ENCODE results near the gene JPH2. TPM values are rescaled to one million over a fixed set of nuclear protein-coding genes. Genes with fewer than 3 reads are reported as not detected.
A peak's percentile ranks its signal among the peaks of the same experiment; 100 is the strongest.

The JPH2 gene
- total RNA-seq, 1 experiment from 2014 or later: 0.17 TPM

- POLR2A ChIA-PET: no interaction called here
- ATAC-seq: no peak
- CTCF ChIA-PET: interaction anchor here (1.1 kb wide), 1 partner anchor 9 kb away, joined by 3 read pairs; no protein-coding TSS in a partner anchor
- Histone ChIP-seq H3K4me3 (replicated peaks in 1 of 2; ENCODE audit: low read depth in 1 of 2, low read length in 2 of 2) (no peak overlapping the region), H3K27ac (ENCODE audit: low read depth, low read length) (no peak overlapping the region), H4K20me1 (ENCODE audit: insufficient read depth) (no peaks in the 10 kb centered on the region), H3K36me3 (ENCODE audit: control insufficient read depth in 1 of 2, insufficient read depth in 2 of 2, low read length in 2 of 2) (peaks cover 39 to 44% of the 10 kb centered on the region in 2 experiments), H3K79me2 (ENCODE audit: insufficient read depth, low read length) (peaks cover 47% of the 10 kb centered on the region), H2AFZ (ENCODE audit: low read depth, low read length, poor library complexity, severe bottlenecking) (no peak overlapping the region), H3K4me2 (ENCODE audit: low read length) (no peak overlapping the region), H3K9me2 (ENCODE audit: insufficient read depth) (no peaks in the 10 kb centered on the region), H3K9me3 (ENCODE audit: control insufficient read depth in 1 of 2, insufficient read depth in 1 of 2, low read depth in 1 of 2, low read length in 2 of 2) (no peaks in the 10 kb centered on the region), H3K9ac (ENCODE audit: low read length) (no peak overlapping the region), H3K27me3 (ENCODE audit: insufficient read depth, low read length) (no peaks in the 10 kb centered on the region), H3K4me1 (ENCODE audit: control insufficient read depth in 1 of 2, insufficient read depth in 2 of 2, low read length in 2 of 2) (peaks cover 13 to 14% of the 10 kb centered on the region in 2 experiments)
- no peak for TF ChIP-seq SIN3A (IDR thresholded peaks at IDR 0.05; ENCODE audit: low read depth)
- no peak for TF ChIP-seq EGR1 (IDR thresholded peaks at IDR 0.05; ENCODE audit: low read depth)
- TF ChIP-seq FOSL1 (IDR thresholded peaks at IDR 0.05; ENCODE audit: low read depth): no peak
- intact Hi-C loops (cut with micrococcal nuclease): loop anchor here (10.0 kb wide), 1 partner anchor 664 kb away; no protein-coding TSS in a partner anchor
- DNase-seq (ENCODE audit: low read depth, low spot score): no peak
- BruUV-seq (replicated peaks): no TSS peak
- RAD21 ChIA-PET (ENCODE audit: low non-redundant PET in 1 of 2, low total read pairs in 2 of 2, uncharacterized antibody in 2 of 2, unreplicated experiment in 2 of 2): no interaction called here
These were observed 11.9 kb upstream of the JPH2 start for GRCh38 chr20:44198872-44199271.

- H3K4me1 ChIP-seq (ENCODE audit: control insufficient read depth in 1 of 2, insufficient read depth in 2 of 2, low read length in 2 of 2): no peaks in the 10 kb centered on the region
- H3K4me2 ChIP-seq (ENCODE audit: low read length): no peak overlapping the region
- TF ChIP-seq TCF7L2 (IDR thresholded peaks at IDR 0.05; ENCODE audit: borderline replicate concordance, extremely low read depth, insufficient read depth, insufficient read length): no peak
- TF ChIP-seq CTCF (IDR thresholded peaks at IDR 0.05 in 2 of 3, conservative IDR thresholded peaks at IDR 0.05 in 1 of 3; ENCODE audit: borderline replicate concordance in 1 of 3, insufficient read depth in 1 of 3, low read depth in 2 of 3, low read length in 2 of 3): peak in 2 of 3 experiments; percentile 23 to 34; a peak in 2 of 6 replicates
- ATAC-seq (peak; percentile 60), DNase-seq (ENCODE audit: low read depth, low spot score) (no peak)
- H3K9ac ChIP-seq (ENCODE audit: low read length): no peak overlapping the region
- intact Hi-C loops (cut with micrococcal nuclease): loop anchor here (10.0 kb wide), 1 partner anchor 661 kb away; no protein-coding TSS in a partner anchor
- no TSS peak for BruUV-seq (replicated peaks)
- no peaks in the 10 kb centered on the region for H3K9me2 ChIP-seq (ENCODE audit: insufficient read depth)
- peaks cover 28 to 38% of the 10 kb centered on the region in 2 experiments for H3K36me3 ChIP-seq (ENCODE audit: control insufficient read depth in 1 of 2, insufficient read depth in 2 of 2, low read length in 2 of 2)
- H2AFZ ChIP-seq (ENCODE audit: low read depth, low read length, poor library complexity, severe bottlenecking): no peak overlapping the region
- H3K27ac ChIP-seq (ENCODE audit: low read depth, low read length): no peak overlapping the region
- no peaks in the 10 kb centered on the region for H3K9me3 ChIP-seq (ENCODE audit: control insufficient read depth in 1 of 2, insufficient read depth in 1 of 2, low read depth in 1 of 2, low read length in 2 of 2)
- H3K79me2 ChIP-seq (ENCODE audit: insufficient read depth, low read length): peaks cover 21% of the 10 kb centered on the region
- H3K4me3 ChIP-seq (replicated peaks in 1 of 2; ENCODE audit: low read depth in 1 of 2, low read length in 2 of 2): no peak overlapping the region
- CTCF ChIA-PET: interaction anchor here (0.7 to 3.1 kb wide), 6 partner anchors 8 to 361 kb away, joined by 3 to 17 read pairs (median 3); no protein-coding TSS in a partner anchor
- POLR2A ChIA-PET: no interaction called here
- no peaks in the 10 kb centered on the region for H4K20me1 ChIP-seq (ENCODE audit: insufficient read depth)
- RAD21 ChIA-PET (ENCODE audit: low non-redundant PET in 1 of 2, low total read pairs in 2 of 2, uncharacterized antibody in 2 of 2, unreplicated experiment in 2 of 2): interaction anchor here in 1 of 2 experiments (0.7 kb wide), 2 partner anchors 76 to 80 kb away, joined by 3 to 4 read pairs; no protein-coding TSS in a partner anchor
- no peaks in the 10 kb centered on the region for H3K27me3 ChIP-seq (ENCODE audit: insufficient read depth, low read length)
These were observed 9.3 kb upstream of the JPH2 start for GRCh38 chr20:44196271-44196670.
